IMR-90 (cell line): ENCODE results near the gene PTPN4. TPM values are rescaled to one million over a fixed set of nuclear protein-coding genes. Genes with fewer than 3 reads are reported as not detected.

Source experiments
- ATAC-seq: fragments of 200-7000 bp; cut with Tn5 transposase; 2 replicates; pipeline ENCODE4 v1.9.1; 2020; ENCODE audit warnings: low read depth, mild to moderate bottlenecking, moderate library complexity
- BruUV-seq: library from RNA; stranded (reverse); fragments of 400-500 nt; replicated peaks from 2 replicates; lab custom pipeline; 2021; lab: Mats Ljungman, UMichigan
- CTCF ChIA-PET: fragments of 300-600 bp; formaldehyde crosslinking; extraction: SDS; loops from one replicate; lab custom pipeline; 2021; ENCODE audit warnings: antibody characterized with exemption; lab: Yijun Ruan, JAX
- POLR2A ChIA-PET: fragments of 300-600 bp; sonication (Branson Sonifier 250); formaldehyde crosslinking; loops from one replicate; lab custom pipeline; 2022; ENCODE audit warnings: antibody characterized with exemption; ENCODE audit not compliant: unreplicated experiment; lab: Charles Lee
- DNase-seq: peaks from one replicate; pipeline ENCODE4 v3.0.0; 2013
- H2AFZ ChIP-seq: replicated peaks from 2 replicates; pipeline ENCODE3; 2013; ENCODE audit warnings: low read length, mild to moderate bottlenecking; ENCODE audit not compliant: poor library complexity
- H2AK5ac ChIP-seq: 2 replicates; pipeline ENCODE4 v1.6.1; 2013; ENCODE audit warnings: low read depth, low read length, inconsistent platforms
- H2AK9ac ChIP-seq: replicated peaks from 2 replicates; pipeline ENCODE3; 2013; ENCODE audit warnings: mild to moderate bottlenecking, low read depth, low read length, moderate library complexity; ENCODE audit not compliant: poor library complexity
- H2BK120ac ChIP-seq: 2 replicates; pipeline ENCODE4 v1.6.1; 2013; ENCODE audit warnings: low read depth, low read length, inconsistent platforms
- H2BK15ac ChIP-seq: 3 replicates; pipeline ENCODE4 v1.6.1; 2013; ENCODE audit warnings: low read depth, low read length, inconsistent platforms
- H2BK20ac ChIP-seq: 2 replicates; pipeline ENCODE4 v1.6.1; 2013; ENCODE audit warnings: low read depth, mild to moderate bottlenecking, inconsistent platforms, low read length, moderate library complexity
- H2BK5ac ChIP-seq: 2 replicates; pipeline ENCODE4 v1.6.1; 2013; ENCODE audit warnings: mild to moderate bottlenecking, low read depth, low read length, inconsistent platforms; ENCODE audit not compliant: poor library complexity, severe bottlenecking
- H3K14ac ChIP-seq: replicated peaks from 2 replicates; pipeline ENCODE4 v1.6.1; 2013; ENCODE audit warnings: low read depth, low read length, inconsistent platforms
- H3K18ac ChIP-seq: 2 replicates; pipeline ENCODE4 v1.6.1; 2013; ENCODE audit warnings: low read depth, low read length, control low read depth
- H3K23ac ChIP-seq: 2 replicates; pipeline ENCODE4 v1.6.1; 2013; ENCODE audit warnings: low read depth, low read length, inconsistent platforms
- H3K27ac ChIP-seq: 2 replicates; pipeline ENCODE4 v1.5.1; 2013; ENCODE audit warnings: mild to moderate bottlenecking, control low read depth, low read length; ENCODE audit not compliant: insufficient read depth
- H3K27me3 ChIP-seq: 2 replicates; pipeline ENCODE4 v1.6.1; 2013; ENCODE audit warnings: low read length; ENCODE audit not compliant: control insufficient read depth, insufficient read depth
- H3K36me3 ChIP-seq: 2 replicates; pipeline ENCODE4 v1.6.1; 2013; ENCODE audit warnings: low read length, mixed read lengths; ENCODE audit not compliant: control insufficient read depth, insufficient read depth
- H3K4ac ChIP-seq: 2 replicates; pipeline ENCODE4 v1.6.1; 2013; ENCODE audit warnings: low read depth, low read length, inconsistent platforms
- H3K4me1 ChIP-seq: 2 replicates; pipeline ENCODE4 v1.6.1; 2013; ENCODE audit warnings: low read length, mixed read lengths; ENCODE audit not compliant: control insufficient read depth, insufficient read depth
- H3K4me2 ChIP-seq: 2 replicates; pipeline ENCODE4 v1.6.1; 2013; ENCODE audit warnings: low read depth, mild to moderate bottlenecking, control low read depth, low read length, moderate library complexity
- H3K4me3 ChIP-seq: 2 replicates; pipeline ENCODE4 v1.5.1; 2013; ENCODE audit warnings: low read depth, mild to moderate bottlenecking, control low read depth, low read length, moderate library complexity; ENCODE audit not compliant: insufficient read depth
- H3K56ac ChIP-seq: 2 replicates; pipeline ENCODE4 v1.6.1; 2013; ENCODE audit warnings: low read length, inconsistent platforms; ENCODE audit not compliant: insufficient read depth; ENCODE audit errors: extremely low read depth
- H3K79me1 ChIP-seq, 2 experiments: 2 replicates each; pipeline ENCODE4 v1.6.1; 2013; ENCODE audit warnings: low read length in 2 of 2, inconsistent platforms in 1 of 2, low read depth in 1 of 2
- H3K9ac ChIP-seq: 2 replicates; pipeline ENCODE4 v1.6.1; 2013; ENCODE audit warnings: low read depth, low read length, control low read depth
- H3K9me1 ChIP-seq: 2 replicates; pipeline ENCODE4 v1.6.1; 2013; ENCODE audit warnings: low read length, inconsistent platforms; ENCODE audit not compliant: insufficient read depth
- H3K9me3 ChIP-seq: 2 replicates; pipeline ENCODE4 v1.6.1; 2013; ENCODE audit warnings: low read length; ENCODE audit not compliant: control insufficient read depth, insufficient read depth
- H4K20me1 ChIP-seq: 2 replicates; pipeline ENCODE4 v1.6.1; 2013; ENCODE audit warnings: low read length, inconsistent platforms; ENCODE audit not compliant: insufficient read depth
- H4K5ac ChIP-seq: 2 replicates; pipeline ENCODE4 v1.6.1; 2013; ENCODE audit warnings: mild to moderate bottlenecking, low read depth, low read length, control low read depth
- H4K8ac ChIP-seq, 2 experiments: 2 replicates each; pipeline ENCODE4 v1.6.1; 2013; ENCODE audit warnings: low read depth in 2 of 2, low read length in 2 of 2, control low read depth in 1 of 2, inconsistent platforms in 1 of 2
- H4K91ac ChIP-seq: 2 replicates; pipeline ENCODE4 v1.6.1; 2013; ENCODE audit warnings: low read depth, low read length, inconsistent platforms; ENCODE audit not compliant: insufficient read depth
- CEBPB ChIP-seq: IDR thresholded peaks from 2 replicates; pipeline ENCODE4 v1.6.1; 2012; ENCODE audit warnings: low read depth, low read length, improper control_type of control experiment
- MAFK ChIP-seq: IDR thresholded peaks from 2 replicates; pipeline ENCODE4 v1.6.1; 2012; ENCODE audit warnings: low read depth, low read length, improper control_type of control experiment
- MAZ ChIP-seq: IDR thresholded peaks from 2 replicates; pipeline ENCODE4 v1.6.1; 2012; ENCODE audit warnings: low read depth, mild to moderate bottlenecking, low read length, improper control_type of control experiment, moderate library complexity, borderline replicate concordance
- POLR2A ChIP-seq: IDR thresholded peaks from 2 replicates; pipeline ENCODE4 v1.6.1; 2012; ENCODE audit warnings: mild to moderate bottlenecking, low read depth, low read length
- RAD21 ChIP-seq: IDR thresholded peaks from 2 replicates; pipeline ENCODE4 v1.6.1; 2012; ENCODE audit warnings: low read length, improper control_type of control experiment
- WGBS, 2 experiments: methylation state at CpG; one replicate each; pipeline versions ENCODE4 v1.1.5 to v1.1.7; 2013; ENCODE audit warnings: missing lambda C conversion rate in 2 of 2; ENCODE audit not compliant: insufficient read length in 1 of 2; ENCODE audit errors: extremely low coverage in 2 of 2; 5-methylcytosine and 5-hydroxymethylcytosine counted together
- dilution Hi-C: fragments of 300-500 bp; cut with HindIII; formaldehyde crosslinking; loops from one replicate; pipeline ENCODE4 v1.14.3; 2018; ENCODE audit warnings: low sequenced_read_pairs; ENCODE audit not compliant: unreplicated experiment
- in situ Hi-C: fragments of 300-500 bp; cut with MboI; formaldehyde crosslinking; loops from 3 replicates; pipeline ENCODE4 v1.14.3; 2019; ENCODE audit warnings: low sequenced_read_pairs, inconsistent platforms, mixed read lengths
- intact Hi-C: fragments of 100-400 bp; cut with micrococcal nuclease; formaldehyde crosslinking; loops from 2 replicates; pipeline ENCODE4 v1.10.0; 2022
- polyA plus RNA-seq, 3 experiments: library from polyadenylated mRNA; depleted of rRNA; stranded (reverse); fragments of >200 nt; gene quantifications; 2 replicates each; pipeline ENCODE4 v1.2.3, GENCODE V29; 2012; ENCODE audit warnings: low replicate concordance in 1 of 3
- total RNA-seq: library from RNA; depleted of rRNA; stranded (reverse); fragments of >200 nt; gene quantifications from 2 replicates; pipeline ENCODE4 v1.2.3, GENCODE V29; 2012
- TF ChIP-seq, protein P1 (sequence below): fragments of 150-350 bp; IDR thresholded peaks from 2 replicates; pipeline ENCODE4 v1.6.1; 2016; ENCODE audit warnings: low read depth, mild to moderate bottlenecking, low read length, moderate library complexity, borderline replicate concordance
- TF ChIP-seq, protein P2 (sequence below): conservative IDR thresholded peaks from 2 replicates; pipeline ENCODE4 v1.5.1; 2012; ENCODE audit warnings: mild to moderate bottlenecking, low read depth, low read length, improper control_type of control experiment
- TF ChIP-seq, protein P3 (sequence below): fragments of 150-350 bp; IDR thresholded peaks from 2 replicates; pipeline ENCODE4 v1.6.1; 2017; ENCODE audit warnings: mild to moderate bottlenecking, antibody characterized with exemption, low read length, low read depth

The PTPN4 gene
- total and polyA plus RNA-seq, 2 of the 4 experiments (the other 2 are of a cell fraction) = 2.9 to 19.2 TPM

DNA sequence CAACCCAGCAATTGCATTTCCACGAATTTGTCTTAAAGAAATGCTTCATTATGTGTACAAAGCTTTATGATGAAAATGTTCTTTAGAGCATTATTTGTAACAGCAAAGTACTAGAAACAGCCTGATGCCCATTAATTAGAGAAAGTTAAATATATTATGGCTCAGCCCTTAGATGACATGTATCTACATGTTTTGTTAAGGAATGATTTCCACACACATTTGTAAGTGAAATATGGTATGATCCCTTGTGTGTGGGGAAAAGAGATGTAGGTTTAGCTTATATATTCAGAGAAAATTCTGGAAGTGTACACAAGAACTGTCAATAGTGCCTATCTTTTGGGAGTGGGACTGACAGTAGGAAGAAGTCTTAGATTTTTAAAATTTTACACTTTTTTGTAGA lies 3.8 kb upstream of the PTPN4 start:
- Histone ChIP-seq H3K79me1 (peaks cover 0 to 7% of the 10 kb centered on the region in 2 experiments; a peak in 2 of 4 replicates), H3K9ac (no peak overlapping the region), H3K23ac (no peak overlapping the region), H3K14ac (no peak overlapping the region), H3K4me3 (no peak overlapping the region), H3K4me1 (no peaks in the 10 kb centered on the region), H3K27me3 (peaks cover 2% of the 10 kb centered on the region; the same call in 1 of the 2 replicates), H4K8ac (no peak overlapping the region), H4K91ac (no peak overlapping the region), H2BK15ac (no peak overlapping the region), H3K4me2 (no peak overlapping the region), H3K36me3 (no peaks in the 10 kb centered on the region), H4K20me1 (no peaks in the 10 kb centered on the region), H2BK120ac (no peak overlapping the region), H3K4ac (no peak overlapping the region), H3K56ac (no peak overlapping the region), H3K9me1 (no peaks in the 10 kb centered on the region), H2AFZ (no peak overlapping the region), H2AK9ac (no peak overlapping the region), H3K27ac (no peak overlapping the region), H3K18ac (no peak overlapping the region), H3K9me3 (no peaks in the 10 kb centered on the region), H2BK5ac (no peak overlapping the region), H2BK20ac (no peak overlapping the region), H4K5ac (no peak overlapping the region), H2AK5ac (no peak overlapping the region)
- WGBS, 2 experiments = no CpG with 5 or more reads among the region's 1 CpG
- DNase-seq (no peak), ATAC-seq (no peak)
- CTCF ChIA-PET = interaction anchor here (0.7 kb wide), 1 partner anchor 419 kb away, joined by 3 read pairs; no protein-coding TSS in a partner anchor
- BruUV-seq = no TSS peak
- in situ Hi-C loops (loop anchor here (5.0 kb wide), 1 partner anchor 61 kb away; no protein-coding TSS in a partner anchor), dilution Hi-C loops (no loop called here), intact Hi-C loops (loop anchor here (10.0 kb wide), 1 partner anchor 919 kb away; no protein-coding TSS in a partner anchor)
- POLR2A ChIA-PET = no interaction called here
- TF ChIP-seq MAZ = no peak
- TF ChIP-seq CEBPB = no peak
- no peak for TF ChIP-seq MAFK
- TF ChIP-seq, protein P1, sequence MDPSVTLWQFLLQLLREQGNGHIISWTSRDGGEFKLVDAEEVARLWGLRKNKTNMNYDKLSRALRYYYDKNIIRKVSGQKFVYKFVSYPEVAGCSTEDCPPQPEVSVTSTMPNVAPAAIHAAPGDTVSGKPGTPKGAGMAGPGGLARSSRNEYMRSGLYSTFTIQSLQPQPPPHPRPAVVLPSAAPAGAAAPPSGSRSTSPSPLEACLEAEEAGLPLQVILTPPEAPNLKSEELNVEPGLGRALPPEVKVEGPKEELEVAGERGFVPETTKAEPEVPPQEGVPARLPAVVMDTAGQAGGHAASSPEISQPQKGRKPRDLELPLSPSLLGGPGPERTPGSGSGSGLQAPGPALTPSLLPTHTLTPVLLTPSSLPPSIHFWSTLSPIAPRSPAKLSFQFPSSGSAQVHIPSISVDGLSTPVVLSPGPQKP = no peak
- no peak for TF ChIP-seq POLR2A
- TF ChIP-seq, protein P2, sequence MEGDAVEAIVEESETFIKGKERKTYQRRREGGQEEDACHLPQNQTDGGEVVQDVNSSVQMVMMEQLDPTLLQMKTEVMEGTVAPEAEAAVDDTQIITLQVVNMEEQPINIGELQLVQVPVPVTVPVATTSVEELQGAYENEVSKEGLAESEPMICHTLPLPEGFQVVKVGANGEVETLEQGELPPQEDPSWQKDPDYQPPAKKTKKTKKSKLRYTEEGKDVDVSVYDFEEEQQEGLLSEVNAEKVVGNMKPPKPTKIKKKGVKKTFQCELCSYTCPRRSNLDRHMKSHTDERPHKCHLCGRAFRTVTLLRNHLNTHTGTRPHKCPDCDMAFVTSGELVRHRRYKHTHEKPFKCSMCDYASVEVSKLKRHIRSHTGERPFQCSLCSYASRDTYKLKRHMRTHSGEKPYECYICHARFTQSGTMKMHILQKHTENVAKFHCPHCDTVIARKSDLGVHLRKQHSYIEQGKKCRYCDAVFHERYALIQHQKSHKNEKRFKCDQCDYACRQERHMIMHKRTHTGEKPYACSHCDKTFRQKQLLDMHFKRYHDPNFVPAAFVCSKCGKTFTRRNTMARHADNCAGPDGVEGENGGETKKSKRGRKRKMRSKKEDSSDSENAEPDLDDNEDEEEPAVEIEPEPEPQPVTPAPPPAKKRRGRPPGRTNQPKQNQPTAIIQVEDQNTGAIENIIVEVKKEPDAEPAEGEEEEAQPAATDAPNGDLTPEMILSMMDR = no peak
- TF ChIP-seq RAD21 = no peak
- TF ChIP-seq, protein P3, sequence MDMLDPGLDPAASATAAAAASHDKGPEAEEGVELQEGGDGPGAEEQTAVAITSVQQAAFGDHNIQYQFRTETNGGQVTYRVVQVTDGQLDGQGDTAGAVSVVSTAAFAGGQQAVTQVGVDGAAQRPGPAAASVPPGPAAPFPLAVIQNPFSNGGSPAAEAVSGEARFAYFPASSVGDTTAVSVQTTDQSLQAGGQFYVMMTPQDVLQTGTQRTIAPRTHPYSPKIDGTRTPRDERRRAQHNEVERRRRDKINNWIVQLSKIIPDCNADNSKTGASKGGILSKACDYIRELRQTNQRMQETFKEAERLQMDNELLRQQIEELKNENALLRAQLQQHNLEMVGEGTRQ = no peak
